H1 (cell line): Measurements from ENCODE around the gene CTNNA3. TPM values are rescaled to one million over a fixed set of nuclear protein-coding genes. Genes with fewer than 3 reads are reported as not detected.

Source experiments
- CTCF ChIA-PET: fragments of 300-600 bp; sonication (Branson Sonifier 250); formaldehyde crosslinking; loops from one replicate; lab custom pipeline; 2021; ENCODE audit not compliant: partially characterized antibody; lab: Charles Lee
- POLR2A ChIA-PET: fragments of 300-600 bp; sonication (Branson Sonifier 250); formaldehyde crosslinking; loops from one replicate; lab custom pipeline; 2021; ENCODE audit warnings: inconsistent platforms; ENCODE audit not compliant: partially characterized antibody; lab: Charles Lee
- DNase-seq, 2 experiments: peaks; one replicate each; pipeline versions ENCODE4 v3.0.0 to v3.0.0-alpha.2; 2010 to 2022; ENCODE audit warnings: low spot score in 2 of 2, low read depth in 1 of 2, mixed read lengths in 1 of 2
- FAIRE-seq: peaks from 2 replicates; lab custom pipeline; 2011; peaks lifted over from hg19 to GRCh38; lab: Jason Lieb, UNC
- H2AFZ ChIP-seq: 2 replicates; pipeline ENCODE4 v1.8.1; 2012; ENCODE audit warnings: low read length, inconsistent platforms
- H2AK5ac ChIP-seq: 2 replicates; pipeline ENCODE4 v1.6.1; 2013; ENCODE audit warnings: low read depth, low read length
- H2BK120ac ChIP-seq: replicated peaks from 2 replicates; pipeline ENCODE3; 2013; ENCODE audit warnings: low read depth, low read length, inconsistent platforms
- H2BK12ac ChIP-seq: 2 replicates; pipeline ENCODE4 v1.6.1; 2013; ENCODE audit warnings: low read depth, low read length
- H2BK15ac ChIP-seq: 2 replicates; pipeline ENCODE4 v1.6.1; 2013; ENCODE audit warnings: low read length
- H2BK20ac ChIP-seq: 2 replicates; pipeline ENCODE4 v1.6.1; 2013; ENCODE audit warnings: low read length
- H2BK5ac ChIP-seq: 2 replicates; pipeline ENCODE4 v1.6.1; 2013; ENCODE audit warnings: low read depth, low read length
- H3K14ac ChIP-seq: 2 replicates; pipeline ENCODE4 v1.6.1; 2013; ENCODE audit warnings: inconsistent platforms; ENCODE audit not compliant: insufficient read length
- H3K18ac ChIP-seq: 2 replicates; pipeline ENCODE4 v1.6.1; 2013; ENCODE audit warnings: low read length; ENCODE audit errors: extremely low read depth
- H3K23ac ChIP-seq: 2 replicates; pipeline ENCODE4 v1.6.1; 2013; ENCODE audit warnings: inconsistent platforms; ENCODE audit not compliant: insufficient read length
- H3K23me2 ChIP-seq: 2 replicates; pipeline ENCODE4 v1.6.1; 2013; ENCODE audit warnings: low read depth, low read length
- H3K27ac ChIP-seq: 2 replicates; pipeline ENCODE4 v1.6.1; 2011; ENCODE audit warnings: low read depth, low read length, inconsistent platforms
- H3K27me3 ChIP-seq, 4 experiments: replicated peaks in 1 of 4; 1 replicate in 1 of 4; 2 replicates in 3 of 4; pipeline versions ENCODE4 v1.6.1 to v1.8.1; 2011 to 2013; ENCODE audit warnings: low read length in 3 of 4, mild to moderate bottlenecking in 3 of 4, inconsistent platforms in 2 of 4, mixed read lengths in 2 of 4, moderate library complexity in 1 of 4; ENCODE audit not compliant: control insufficient read depth in 3 of 4, insufficient read depth in 3 of 4; ENCODE audit errors: extremely low read depth in 1 of 4
- H3K36me3 ChIP-seq, 4 experiments: 2 replicates each; pipeline versions ENCODE4 v1.6.1 to v1.8.1; 2011 to 2013; ENCODE audit warnings: mild to moderate bottlenecking in 4 of 4, low read length in 3 of 4, moderate library complexity in 2 of 4, control low read depth in 1 of 4, inconsistent platforms in 1 of 4; ENCODE audit not compliant: insufficient read depth in 4 of 4, control insufficient read depth in 2 of 4
- H3K4ac ChIP-seq: replicated peaks from 2 replicates; pipeline ENCODE3; 2013; ENCODE audit warnings: low read length, low read depth, mixed read lengths, inconsistent platforms; ENCODE audit not compliant: insufficient read length
- H3K4me1 ChIP-seq, 4 experiments: replicated peaks in 1 of 4; 1 replicate in 1 of 4; 2 replicates in 3 of 4; pipeline versions ENCODE4 v1.6.1 to v1.8.1; 2011 to 2013; ENCODE audit warnings: low read length in 3 of 4, inconsistent platforms in 2 of 4, mixed read lengths in 1 of 4; ENCODE audit not compliant: insufficient read depth in 4 of 4, control insufficient read depth in 3 of 4
- H3K4me2 ChIP-seq, 2 experiments: 2 replicates each; pipeline versions ENCODE4 v1.6.1 to v1.8.1; 2011 to 2013; ENCODE audit warnings: low read depth in 2 of 2, low read length in 2 of 2, control low read depth in 1 of 2, inconsistent platforms in 1 of 2, mild to moderate bottlenecking in 1 of 2; ENCODE audit not compliant: insufficient read depth in 1 of 2
- H3K4me3 ChIP-seq, 4 experiments: fragments of 200-600, 300-600 bp in 1 of 4; sonication (generic), shearing (Covaris generic), sonication (Bioruptor Twin) in 1 of 4; 2 replicates each; pipeline versions ENCODE4 v1.5.1 to v1.8.1; 2011 to 2016; ENCODE audit warnings: low read length in 4 of 4, low read depth in 3 of 4, control low read depth in 2 of 4, inconsistent platforms in 2 of 4, mild to moderate bottlenecking in 2 of 4, mixed read lengths in 1 of 4, moderate library complexity in 1 of 4; ENCODE audit not compliant: insufficient read depth in 2 of 4; ENCODE audit errors: extremely low read depth in 1 of 4
- H3K56ac ChIP-seq: replicated peaks from 2 replicates; pipeline ENCODE3; 2013; ENCODE audit warnings: low read depth, mild to moderate bottlenecking, mixed read lengths, low read length, inconsistent platforms; ENCODE audit not compliant: insufficient read length
- H3K79me1 ChIP-seq: 2 replicates; pipeline ENCODE4 v1.6.1; 2013; ENCODE audit warnings: low read depth, low read length, control low read depth
- H3K79me2 ChIP-seq, 2 experiments: 2 replicates each; pipeline versions ENCODE4 v1.6.1 to v1.8.1; 2012 to 2013; ENCODE audit warnings: low read length in 2 of 2, mild to moderate bottlenecking in 2 of 2, inconsistent platforms in 1 of 2; ENCODE audit not compliant: insufficient read depth in 2 of 2, control insufficient read depth in 1 of 2
- H3K9ac ChIP-seq, 4 experiments: replicated peaks in 1 of 4; 1 replicate in 1 of 4; 2 replicates in 3 of 4; pipeline versions ENCODE4 v1.6.1 to v1.8.1; 2011 to 2013; ENCODE audit warnings: low read depth in 3 of 4, low read length in 3 of 4, control low read depth in 2 of 4, mild to moderate bottlenecking in 2 of 4, moderate library complexity in 2 of 4, inconsistent platforms in 1 of 4; ENCODE audit errors: extremely low read depth in 1 of 4
- H3K9me3 ChIP-seq, 2 experiments: 2 replicates each; pipeline versions ENCODE4 v1.6.1 to v1.8.1; 2012 to 2013; ENCODE audit warnings: mild to moderate bottlenecking in 2 of 2, moderate library complexity in 2 of 2, control low read depth in 1 of 2, inconsistent platforms in 1 of 2, low read depth in 1 of 2, low read length in 1 of 2, mixed read lengths in 1 of 2; ENCODE audit not compliant: insufficient read depth in 2 of 2
- H4K20me1 ChIP-seq, 2 experiments: replicated peaks in 1 of 2; 2 replicates each; pipeline versions ENCODE3 to v1.8.1; 2011 to 2013; ENCODE audit warnings: inconsistent platforms in 2 of 2, low read length in 2 of 2, mild to moderate bottlenecking in 1 of 2; ENCODE audit not compliant: insufficient read depth in 2 of 2, control insufficient read depth in 1 of 2
- H4K5ac ChIP-seq: 2 replicates; pipeline ENCODE4 v1.6.1; 2013; ENCODE audit warnings: low read length, low read depth, mixed read lengths, inconsistent platforms; ENCODE audit not compliant: insufficient read length
- H4K8ac ChIP-seq: 2 replicates; pipeline ENCODE4 v1.8.0; 2013; ENCODE audit warnings: mild to moderate bottlenecking, moderate library complexity, low read length, inconsistent platforms; ENCODE audit not compliant: insufficient read depth; ENCODE audit errors: extremely low read depth
- H4K91ac ChIP-seq: replicated peaks from 2 replicates; pipeline ENCODE3; 2013; ENCODE audit warnings: low read length, mixed read lengths, inconsistent platforms; ENCODE audit not compliant: insufficient read length
- RAD21 ChIP-seq, 2 experiments: IDR thresholded peaks in 1 of 2; conservative IDR thresholded peaks in 1 of 2; 2 replicates each; pipeline ENCODE4 v1.6.1; 2011; ENCODE audit warnings: low read depth in 2 of 2, low read length in 2 of 2, improper control_type of control experiment in 1 of 2, inconsistent platforms in 1 of 2, mild to moderate bottlenecking in 1 of 2, moderate library complexity in 1 of 2
- SIN3A ChIP-seq, 2 experiments: IDR thresholded peaks in 1 of 2; conservative IDR thresholded peaks in 1 of 2; 2 replicates each; pipeline ENCODE4 v1.6.1; 2011 to 2012; ENCODE audit warnings: low read length in 2 of 2, improper control_type of control experiment in 1 of 2, low read depth in 1 of 2, mild to moderate bottlenecking in 1 of 2
- WGBS, 2 experiments: shearing (Covaris generic) in 1 of 2; methylation state at CpG; one replicate each; pipeline versions ENCODE4 v1.1.6 to v1.1.7; 2013 to 2015; ENCODE audit warnings: low lambda C conversion rate in 2 of 2, mixed read lengths in 2 of 2, inconsistent platforms in 1 of 2, low coverage in 1 of 2, missing lambda C conversion rate in 1 of 2; ENCODE audit not compliant: insufficient replicate concordance in 2 of 2, insufficient coverage in 1 of 2, insufficient read length in 1 of 2; ENCODE audit errors: extremely low coverage in 1 of 2, missing lambda C conversion rate in 1 of 2; 5-methylcytosine and 5-hydroxymethylcytosine counted together
- polyA plus RNA-seq, 7 experiments: library from polyadenylated mRNA; depleted of rRNA in 3 of 7; stranded (reverse) in 5 of 7; unstranded in 2 of 7; fragments of >200 nt in 5 of 7; fragments of 200-250 nt in 2 of 7; gene quantifications; 1 replicate in 5 of 7; 2 replicates in 1 of 7; 4 replicates in 1 of 7; pipeline versions ENCODE4 v1.2.1 to v1.2.3, GENCODE V29; 2011 to 2013; ENCODE audit warnings: missing spikeins in 2 of 7, mixed read lengths in 2 of 7
- total RNA-seq: library from RNA; stranded (reverse); fragmentation: NEBNext Ultra II Directional; extraction: Animal tissue kit (Norgen Biotek cat#: 25700); gene quantifications from 2 replicates; pipeline ENCODE4 v1.2.1, GENCODE V29; 2021
- TF ChIP-seq, protein P1 (sequence below), 3 experiments: IDR thresholded peaks; 1 replicate in 2 of 3; 2 replicates in 1 of 3; pipeline versions ENCODE4 v1.5.1 to v1.6.1; 2011; ENCODE audit warnings: low read length in 3 of 3, mild to moderate bottlenecking in 3 of 3, inconsistent platforms in 2 of 3, low read depth in 1 of 3, moderate library complexity in 1 of 3; ENCODE audit not compliant: insufficient read depth in 1 of 3; ENCODE audit errors: control extremely low read depth in 1 of 3

CTNNA3 gene
- total and polyA plus RNA-seq, 2 of the 8 experiments (the other 6 are each of a cell fraction or from before 2014, with no cell fraction given): 1.3 to 1.5 TPM

DNA sequence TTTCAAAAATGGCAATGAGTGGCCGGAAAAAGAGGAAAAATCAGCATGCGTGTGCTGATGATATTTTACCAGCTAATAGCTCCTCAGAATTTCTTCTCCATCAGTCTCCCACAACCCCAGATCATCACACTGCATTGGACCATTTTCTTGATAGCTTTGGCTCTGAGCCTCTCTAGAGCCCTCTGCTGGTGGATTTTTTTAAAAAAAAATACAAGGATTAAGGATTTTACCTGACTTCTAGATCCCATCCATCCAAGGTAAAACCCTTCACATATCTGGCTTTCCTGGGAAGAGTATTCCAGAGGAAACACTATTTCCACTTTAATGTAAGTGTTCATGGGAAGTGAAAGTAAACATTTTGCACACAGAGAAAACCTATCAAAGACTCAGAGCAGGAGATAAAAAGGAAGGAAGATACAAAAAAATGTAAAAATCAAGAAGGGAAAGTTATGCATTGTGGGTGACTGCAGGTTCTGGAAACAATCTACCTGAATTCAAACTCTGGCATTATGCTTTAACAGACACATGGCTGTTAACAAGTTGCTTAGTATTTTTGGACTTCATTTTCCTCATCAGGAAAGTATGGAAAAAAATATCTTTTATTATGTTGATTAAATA lies 389.3 kb downstream of the CTNNA3 start:
- 69% methylated on average over 2 of the region's 2 CpGs; no CpG with 5 or more reads in 1 of the 2 experiments for WGBS, 2 experiments
- peaks cover 0 to 1% (median 0%) of the 10 kb centered on the region in 4 experiments; a peak in 1 of 7 replicates for H3K27me3 ChIP-seq
- H3K56ac ChIP-seq: no peak overlapping the region
- ChIA-PET CTCF (interaction anchor here (0.7 to 2.1 kb wide), 25 partner anchors 10 to 280 kb away, joined by 3 to 14 read pairs (median 3); no protein-coding TSS in a partner anchor), POLR2A (no interaction called here)
- H3K4me3 ChIP-seq: no peak overlapping the region
- no peak overlapping the region for H3K14ac ChIP-seq
- no peak for DNase-seq
- H2BK12ac ChIP-seq: no peak overlapping the region
- no peak overlapping the region for H2BK15ac ChIP-seq
- TF ChIP-seq SIN3A (conservative IDR thresholded peaks at IDR 0.05 in 1 of 2, IDR thresholded peaks at IDR 0.05 in 1 of 2; ENCODE audit: low read depth in 1 of 2, low read length in 2 of 2) (no peak), RAD21 (IDR thresholded peaks at IDR 0.05 in 1 of 2, conservative IDR thresholded peaks at IDR 0.05 in 1 of 2; ENCODE audit: low read depth in 2 of 2, low read length in 2 of 2) (peak; percentile 76 to 77)
- TF ChIP-seq, protein P1, sequence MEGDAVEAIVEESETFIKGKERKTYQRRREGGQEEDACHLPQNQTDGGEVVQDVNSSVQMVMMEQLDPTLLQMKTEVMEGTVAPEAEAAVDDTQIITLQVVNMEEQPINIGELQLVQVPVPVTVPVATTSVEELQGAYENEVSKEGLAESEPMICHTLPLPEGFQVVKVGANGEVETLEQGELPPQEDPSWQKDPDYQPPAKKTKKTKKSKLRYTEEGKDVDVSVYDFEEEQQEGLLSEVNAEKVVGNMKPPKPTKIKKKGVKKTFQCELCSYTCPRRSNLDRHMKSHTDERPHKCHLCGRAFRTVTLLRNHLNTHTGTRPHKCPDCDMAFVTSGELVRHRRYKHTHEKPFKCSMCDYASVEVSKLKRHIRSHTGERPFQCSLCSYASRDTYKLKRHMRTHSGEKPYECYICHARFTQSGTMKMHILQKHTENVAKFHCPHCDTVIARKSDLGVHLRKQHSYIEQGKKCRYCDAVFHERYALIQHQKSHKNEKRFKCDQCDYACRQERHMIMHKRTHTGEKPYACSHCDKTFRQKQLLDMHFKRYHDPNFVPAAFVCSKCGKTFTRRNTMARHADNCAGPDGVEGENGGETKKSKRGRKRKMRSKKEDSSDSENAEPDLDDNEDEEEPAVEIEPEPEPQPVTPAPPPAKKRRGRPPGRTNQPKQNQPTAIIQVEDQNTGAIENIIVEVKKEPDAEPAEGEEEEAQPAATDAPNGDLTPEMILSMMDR (IDR thresholded peaks at IDR 0.05; ENCODE audit: control extremely low read depth in 1 of 3, insufficient read depth in 1 of 3, low read depth in 1 of 3, low read length in 3 of 3): peak in 2 of 3 experiments; percentile 51 to 54; a peak in 3 of 4 replicates
- H3K23me2 ChIP-seq: peaks cover under 1% of the 10 kb centered on the region; the same call in 1 of the 2 replicates
- H3K36me3 ChIP-seq: no peaks in the 10 kb centered on the region
- H2AFZ ChIP-seq: no peak overlapping the region
- H3K4me2 ChIP-seq: no peak overlapping the region
- no peaks in the 10 kb centered on the region for H3K79me2 ChIP-seq
- no peak overlapping the region for H3K9ac ChIP-seq
- H3K4ac ChIP-seq: no peak overlapping the region
- no peak overlapping the region for H4K5ac ChIP-seq
- H4K20me1 ChIP-seq: no peaks in the 10 kb centered on the region
- peak; percentile 63 for FAIRE-seq
- no peak overlapping the region for H3K23ac ChIP-seq
- no peak overlapping the region for H3K18ac ChIP-seq
- H2BK120ac ChIP-seq: no peak overlapping the region
- no peaks in the 10 kb centered on the region for H3K79me1 ChIP-seq
- no peak overlapping the region for H4K8ac ChIP-seq
- no peak overlapping the region for H2BK20ac ChIP-seq
- H2AK5ac ChIP-seq: no peak overlapping the region
- H4K91ac ChIP-seq: no peak overlapping the region
- no peak overlapping the region for H2BK5ac ChIP-seq
- 0 out of 4 replicates have a peak, but pooled peaks cover 0 to 4% of the 10 kb centered on the region in 2 experiments for H3K9me3 ChIP-seq
- no peaks in the 10 kb centered on the region for H3K4me1 ChIP-seq
- H3K27ac ChIP-seq: no peak overlapping the region
